22Rv1 (cell line): Measurements from ENCODE around the gene BGLAP.

Experiments
- ZFX ChIP-seq: fragments of 450-650 bp; IDR thresholded peaks from 2 replicates; pipeline ENCODE4 v1.6.1; 2017; ENCODE audit warnings: antibody characterized with exemption, borderline replicate concordance
- TF ChIP-seq, protein P1 (sequence below): fragments of 450-650 bp; IDR thresholded peaks from 2 replicates; pipeline ENCODE4 v1.5.1; 2017; ENCODE audit warnings: mild to moderate bottlenecking

DNA sequence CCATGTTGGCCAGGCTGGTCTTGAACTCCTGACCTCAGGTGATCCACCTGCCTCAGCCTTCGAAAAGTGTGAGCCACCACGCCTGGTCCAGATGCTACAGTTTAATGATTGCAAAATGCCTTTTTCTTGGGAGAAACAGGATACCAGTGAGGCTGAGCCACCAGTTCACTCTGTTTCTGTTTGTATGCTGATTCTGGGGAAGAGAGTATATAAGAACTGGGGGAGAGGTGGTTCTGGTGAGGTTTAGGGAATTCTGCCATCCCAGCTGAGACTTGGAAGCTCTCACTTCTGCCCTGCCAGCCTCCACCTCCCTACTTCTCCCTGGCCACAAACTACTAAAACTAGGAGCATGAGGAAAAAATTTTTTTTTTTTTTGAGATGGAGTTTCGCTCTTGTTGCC, 37.3 kb upstream of the BGLAP start:
- TF ChIP-seq, protein P1, sequence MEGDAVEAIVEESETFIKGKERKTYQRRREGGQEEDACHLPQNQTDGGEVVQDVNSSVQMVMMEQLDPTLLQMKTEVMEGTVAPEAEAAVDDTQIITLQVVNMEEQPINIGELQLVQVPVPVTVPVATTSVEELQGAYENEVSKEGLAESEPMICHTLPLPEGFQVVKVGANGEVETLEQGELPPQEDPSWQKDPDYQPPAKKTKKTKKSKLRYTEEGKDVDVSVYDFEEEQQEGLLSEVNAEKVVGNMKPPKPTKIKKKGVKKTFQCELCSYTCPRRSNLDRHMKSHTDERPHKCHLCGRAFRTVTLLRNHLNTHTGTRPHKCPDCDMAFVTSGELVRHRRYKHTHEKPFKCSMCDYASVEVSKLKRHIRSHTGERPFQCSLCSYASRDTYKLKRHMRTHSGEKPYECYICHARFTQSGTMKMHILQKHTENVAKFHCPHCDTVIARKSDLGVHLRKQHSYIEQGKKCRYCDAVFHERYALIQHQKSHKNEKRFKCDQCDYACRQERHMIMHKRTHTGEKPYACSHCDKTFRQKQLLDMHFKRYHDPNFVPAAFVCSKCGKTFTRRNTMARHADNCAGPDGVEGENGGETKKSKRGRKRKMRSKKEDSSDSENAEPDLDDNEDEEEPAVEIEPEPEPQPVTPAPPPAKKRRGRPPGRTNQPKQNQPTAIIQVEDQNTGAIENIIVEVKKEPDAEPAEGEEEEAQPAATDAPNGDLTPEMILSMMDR = no peak
- no peak for TF ChIP-seq ZFX
